HG03039 (cell line): Measurements from ENCODE around the gene ST8SIA1.
"Not testable (repeated sequence)": the region's sequence is repeated elsewhere in the genome, so short reads cannot be mapped to it uniquely, and the experiment has no call there.

Source experiments
- ATAC-seq: cut with Tn5 transposase; IDR thresholded peaks from one replicate; pipeline ENCODE4 v1.9.1; 2021; ENCODE audit warnings: mild to moderate bottlenecking, moderate library complexity; ENCODE audit not compliant: unreplicated experiment

The ST8SIA1 gene

GRCh38 chr12:22334410-22335100, at the start of gene ST8SIA1:
Gene ST8SIA1 (minus strand): TSS chr12:22334707. CDS start chr12:22334232, 475 bp downstream.
- no peak for ATAC-seq

GRCh38 chr12:22380031-22380430, 45.5 kb upstream of the ST8SIA1 start:
- no peak for ATAC-seq

- no peak for ATAC-seq
These were observed 43.4 kb upstream of the ST8SIA1 start for GRCh38 chr12:22377731-22378496.

GRCh38 chr12:22376596-22377150, 42.2 kb upstream of the ST8SIA1 start:
- ATAC-seq, result not testable (repeated sequence)

GRCh38 chr12:22374508-22374907, 40.0 kb upstream of the ST8SIA1 start:
- ATAC-seq, result no peak

- ATAC-seq, result no peak
These were observed 37.9 kb upstream of the ST8SIA1 start for GRCh38 chr12:22372277-22372837.

- ATAC-seq, result no peak
These were observed 31.7 kb upstream of the ST8SIA1 start for GRCh38 chr12:22366181-22366580.

- no peak for ATAC-seq
These were observed 27.3 kb upstream of the ST8SIA1 start for GRCh38 chr12:22361785-22362184.

- ATAC-seq, result no peak
These were observed 26.3 kb upstream of the ST8SIA1 start for GRCh38 chr12:22360774-22361173.

- ATAC-seq, result no peak
These were observed 23.0 kb upstream of the ST8SIA1 start for GRCh38 chr12:22357531-22357930.

GRCh38 chr12:22356231-22356630, 21.7 kb upstream of the ST8SIA1 start:
- no peak for ATAC-seq

GRCh38 chr12:22355011-22355580, 20.6 kb upstream of the ST8SIA1 start:
- ATAC-seq, result no peak

GRCh38 chr12:22353615-22354325, 19.3 kb upstream of the ST8SIA1 start:
- no peak for ATAC-seq

GRCh38 chr12:22350886-22351285, 16.4 kb upstream of the ST8SIA1 start:
- ATAC-seq, result no peak

GRCh38 chr12:22348208-22348607, 13.7 kb upstream of the ST8SIA1 start:
- no peak for ATAC-seq

- no peak for ATAC-seq
These were observed 5.6 kb upstream of the ST8SIA1 start for GRCh38 chr12:22340143-22340542.

GRCh38 chr12:22339691-22340090, 5.2 kb upstream of the ST8SIA1 start:
- no peak for ATAC-seq

- no peak for ATAC-seq
These were observed 1.3 kb upstream of the ST8SIA1 start for GRCh38 chr12:22335794-22336166.

GRCh38 chr12:22333713-22334409, 646 bp downstream of the ST8SIA1 start:
- no peak for ATAC-seq

- ATAC-seq, result no peak
These were observed 1.3 kb downstream of the ST8SIA1 start for GRCh38 chr12:22333186-22333712.
